NCI-H82 treated with DMSO at 0.1 percent for 48 hours (cell line): ENCODE results near the gene EPM2A.

ENCODE experiments used
- DNase-seq: peaks from one replicate; lab custom pipeline; 2025; ENCODE audit not compliant: unreplicated experiment; lab: John Stamatoyannopoulos, UW

EPM2A gene

DNA sequence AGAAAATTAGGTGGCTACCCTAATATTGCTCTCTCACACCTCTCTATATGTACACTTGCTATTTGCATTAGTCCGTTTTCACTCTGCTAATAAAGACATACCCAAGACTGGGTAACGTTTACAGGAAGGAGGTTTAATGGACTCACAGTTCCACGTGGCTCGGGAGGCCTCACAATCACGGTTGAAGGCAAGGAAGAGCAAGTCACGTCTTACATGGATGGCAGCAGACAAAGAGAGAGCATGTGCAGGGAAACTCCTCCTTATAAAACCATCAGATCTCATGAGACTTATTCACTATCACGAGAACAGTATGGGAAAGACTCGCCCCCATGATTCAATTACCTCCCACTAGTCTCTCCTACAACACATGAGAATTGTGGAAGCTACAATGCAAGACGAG lies 53.4 kb downstream of the EPM2A start:
- no peak for DNase-seq

GRCh38 chr6:145673504-145673903 lies 61.8 kb downstream of the EPM2A start:
- DNase-seq = no peak

GRCh38 chr6:145670311-145670710 lies 65.0 kb downstream of the EPM2A start:
- no peak for DNase-seq

DNA sequence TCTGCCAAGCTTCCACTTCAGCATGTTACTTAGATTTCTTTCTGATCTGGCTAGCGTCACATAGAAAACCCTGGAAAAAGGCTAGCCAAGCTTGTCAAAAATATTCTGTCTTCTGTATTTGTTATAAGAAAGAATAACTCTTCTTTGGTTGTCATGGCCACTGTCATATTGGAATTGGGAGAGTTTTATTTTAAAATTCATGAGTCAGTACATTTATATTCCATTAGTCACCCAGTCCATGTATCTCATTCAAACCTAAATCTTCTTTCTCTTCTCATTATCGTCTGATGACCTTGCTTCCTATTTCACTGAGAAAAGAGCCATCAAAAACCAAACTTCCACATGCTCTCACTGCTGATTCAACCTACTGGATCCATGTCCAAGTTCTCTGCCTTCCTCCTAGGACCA lies 65.7 kb downstream of the EPM2A start:
- DNase-seq = no peak

DNA sequence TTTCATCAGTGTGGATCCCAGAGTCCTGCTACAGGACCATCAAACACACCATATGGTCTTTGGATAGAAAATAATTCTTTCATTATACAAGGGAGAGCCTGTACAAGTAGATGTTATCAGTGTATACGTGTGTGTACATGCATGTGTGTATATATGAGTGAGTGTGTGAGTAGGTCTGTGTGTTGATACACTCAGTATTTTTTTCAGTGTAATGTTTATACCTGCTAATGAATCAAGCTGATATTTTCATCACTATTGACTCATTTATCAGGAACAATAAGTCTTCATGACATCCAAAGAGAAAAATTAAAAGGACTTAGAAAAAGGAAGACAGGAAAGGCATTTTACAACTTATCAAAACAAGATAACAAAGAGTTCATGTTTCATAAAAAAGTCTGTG lies 66.5 kb downstream of the EPM2A start:
- no peak for DNase-seq

GRCh38 chr6:145660676-145661075 lies 74.6 kb downstream of the EPM2A start:
- DNase-seq = no peak

- DNase-seq = no peak
Observed at GRCh38 chr6:145656128-145656527, 79.2 kb downstream of the EPM2A start.

DNA sequence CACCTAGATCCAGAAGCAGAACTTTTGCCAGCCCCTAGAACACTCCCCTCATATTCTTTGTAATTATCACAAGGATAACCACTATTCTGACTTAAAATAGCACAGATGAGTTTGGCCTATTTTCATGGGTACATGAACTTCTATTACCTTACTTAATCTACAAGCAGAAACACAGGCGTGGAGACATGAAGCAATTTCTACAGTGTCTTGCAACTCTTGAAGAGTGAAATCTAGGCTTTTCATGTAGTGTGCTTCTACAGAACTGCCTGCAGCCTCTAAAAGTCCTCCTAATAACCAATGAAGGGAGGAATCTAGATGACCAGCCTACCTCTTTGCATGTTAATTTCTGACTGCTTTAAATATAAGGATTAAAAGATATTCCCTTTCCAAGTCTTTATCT lies 82.7 kb downstream of the EPM2A start:
- DNase-seq = no peak

DNA sequence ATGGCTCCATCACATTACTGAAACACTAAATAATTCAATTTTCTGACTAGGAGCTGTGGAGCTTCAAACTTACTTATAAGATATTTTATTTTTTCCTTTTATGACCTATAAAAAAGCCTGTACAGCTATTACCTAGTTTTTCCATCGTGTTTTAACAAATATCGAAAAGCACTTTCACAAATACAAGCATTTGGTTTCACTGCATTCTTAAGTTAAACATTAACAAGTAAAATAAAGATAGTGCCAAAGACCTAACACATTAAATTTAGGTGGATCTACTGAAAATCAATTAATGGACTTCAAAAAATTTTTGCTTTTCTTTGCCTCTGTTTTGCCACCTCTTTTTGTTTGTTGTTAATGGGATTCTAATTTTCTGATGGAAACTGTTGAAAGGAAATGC lies 83.3 kb downstream of the EPM2A start:
- DNase-seq = no peak

DNA sequence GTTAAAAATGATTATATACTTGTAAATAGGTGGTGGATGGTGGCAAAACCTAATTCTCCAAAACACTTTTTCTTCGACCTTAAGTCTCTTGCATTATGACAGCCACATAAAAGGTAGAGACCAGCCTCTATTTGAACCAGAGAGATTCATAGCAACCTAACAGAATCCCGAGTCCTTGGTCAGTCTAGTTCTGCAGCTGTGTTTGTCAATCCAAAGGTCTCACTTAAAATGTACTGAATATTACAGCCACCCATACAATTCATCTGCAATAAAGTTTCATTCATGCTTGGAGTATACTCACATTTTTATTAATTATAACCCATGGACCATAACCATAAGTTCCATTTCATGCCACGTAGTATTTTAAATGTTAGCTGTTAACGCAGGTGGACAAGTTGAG lies 87.2 kb downstream of the EPM2A start:
- DNase-seq = no peak

DNA sequence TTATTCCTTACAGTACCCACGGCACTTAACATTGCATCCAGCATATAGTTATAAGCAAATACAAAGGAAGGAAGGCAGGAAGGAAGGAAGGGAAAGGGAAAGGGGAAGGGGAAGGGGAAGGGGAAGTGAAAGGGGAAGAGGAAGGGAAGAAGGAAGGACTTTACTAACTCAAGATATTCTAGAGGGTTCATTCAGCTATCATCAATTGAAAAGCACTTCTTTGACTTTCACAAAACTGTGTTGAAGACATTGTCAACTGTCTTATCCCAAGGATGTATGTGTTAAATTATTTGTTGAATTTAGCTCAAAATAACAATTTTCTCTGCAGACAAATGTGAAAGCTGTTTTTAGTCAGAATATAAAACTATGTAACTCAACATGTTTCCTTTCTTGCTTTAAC lies 87.7 kb downstream of the EPM2A start:
- DNase-seq = no peak

DNA sequence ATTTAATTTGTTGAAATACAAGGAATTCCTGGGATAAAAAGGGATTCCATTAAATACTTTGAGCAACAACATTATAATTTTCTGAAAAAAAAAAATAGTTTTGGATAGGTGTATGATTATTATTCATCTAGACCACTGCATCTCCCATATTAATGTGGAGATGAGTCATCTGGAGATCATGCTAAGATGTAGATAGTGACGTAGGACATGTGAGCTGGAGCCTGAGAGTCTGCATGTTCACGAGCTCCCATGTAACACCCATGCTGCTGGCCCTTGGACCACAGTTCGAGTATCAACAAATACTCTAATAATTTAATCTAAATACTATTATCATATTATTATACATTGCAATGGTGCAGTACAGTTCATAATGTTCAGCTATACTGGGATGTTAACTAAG lies 91.6 kb downstream of the EPM2A start:
- no peak for DNase-seq

DNA sequence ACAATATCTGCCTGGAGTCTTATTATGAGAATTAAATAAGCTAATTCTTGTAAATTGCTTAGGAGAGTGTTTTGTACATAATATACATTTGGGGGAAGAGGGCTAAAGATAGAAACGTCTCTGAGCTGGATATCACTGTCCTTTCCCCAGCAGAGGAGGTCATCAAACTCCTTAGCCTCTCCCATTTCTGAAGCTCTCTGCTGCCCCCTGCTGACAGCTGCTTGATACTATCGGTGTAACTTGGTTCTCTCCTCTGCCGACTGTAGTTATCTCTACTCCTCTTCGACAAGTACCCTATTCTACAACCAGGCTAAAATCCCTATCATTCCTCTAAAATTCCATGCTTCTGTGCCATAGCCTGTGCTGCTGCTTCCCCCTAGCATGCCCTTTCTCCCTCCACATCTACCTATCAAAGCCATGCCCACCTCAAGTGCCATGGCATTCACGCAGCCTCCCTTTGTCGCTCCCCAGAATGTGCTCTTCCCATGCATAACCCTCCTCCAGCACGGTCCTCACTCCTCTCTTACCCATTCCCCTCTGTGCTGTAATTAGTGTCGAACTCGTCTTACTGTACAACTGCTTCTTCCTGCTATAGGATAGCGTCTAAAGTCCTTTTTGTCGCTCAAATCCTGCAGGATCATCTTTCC lies 101.2 kb downstream of the EPM2A start:
- peak; percentile 68 for DNase-seq

- DNase-seq = no peak
Observed at GRCh38 chr6:145632971-145633370, 102.3 kb downstream of the EPM2A start.

- no peak for DNase-seq
Observed at GRCh38 chr6:145631374-145631773, 103.9 kb downstream of the EPM2A start.

DNA sequence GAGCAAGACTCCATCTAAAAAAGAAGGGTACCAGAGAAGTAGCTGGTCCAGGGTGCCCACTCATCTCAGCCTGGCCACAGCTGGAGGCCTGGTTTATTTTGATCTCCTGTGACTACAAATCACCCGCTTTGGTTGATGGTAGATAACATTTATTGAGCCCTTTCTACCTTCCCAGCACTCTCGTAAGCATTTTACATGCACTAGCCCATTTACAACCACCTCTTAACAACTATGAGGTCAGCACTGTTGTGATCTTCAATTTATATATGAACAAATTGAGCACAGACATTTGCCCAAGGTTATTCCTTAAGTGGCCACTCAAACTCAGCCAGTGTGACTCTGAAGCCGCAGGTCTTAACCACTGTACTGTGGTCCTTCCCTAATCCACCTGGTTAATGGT lies 104.7 kb downstream of the EPM2A start:
- DNase-seq = no peak

DNA sequence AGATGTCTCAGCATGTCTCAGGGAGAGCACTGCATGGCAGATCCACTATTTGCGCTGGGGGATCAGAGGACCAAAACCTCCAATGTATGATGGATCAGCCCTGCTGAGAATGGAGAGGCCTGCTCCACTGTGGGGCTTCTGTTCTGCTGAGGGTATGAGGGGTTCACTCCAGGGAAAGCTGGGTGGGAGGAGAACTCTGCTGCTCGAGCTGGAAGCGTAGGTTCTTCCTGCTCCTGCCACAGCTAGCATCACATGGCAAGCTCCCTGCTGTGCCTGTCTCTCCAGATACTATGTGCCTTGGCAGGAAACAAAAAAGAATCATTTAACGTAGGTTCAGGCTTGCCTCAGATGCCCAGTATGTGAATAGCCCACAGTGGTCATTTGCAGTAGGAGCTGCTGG lies 105.8 kb downstream of the EPM2A start:
- DNase-seq = no peak

DNA sequence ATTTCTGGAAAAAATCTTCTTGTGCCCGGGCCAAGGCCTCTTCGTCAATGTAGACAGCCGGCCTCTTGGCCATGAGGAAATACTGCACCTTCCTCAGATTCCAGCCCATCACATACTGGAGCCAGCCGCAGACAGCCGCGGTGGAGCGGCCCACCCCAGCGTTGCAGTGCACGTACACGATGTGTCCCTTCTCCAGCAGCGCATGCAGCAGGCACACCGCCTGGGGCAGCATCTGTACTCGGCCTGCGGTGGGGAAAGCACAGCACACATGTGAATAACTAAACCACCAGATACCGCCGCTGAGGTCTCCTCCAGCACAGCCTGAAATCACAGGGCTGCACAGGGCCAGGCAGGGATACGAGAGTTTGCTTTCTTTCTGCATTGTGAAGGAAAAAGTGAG lies 107.9 kb downstream of the EPM2A start:
- DNase-seq = no peak

DNA sequence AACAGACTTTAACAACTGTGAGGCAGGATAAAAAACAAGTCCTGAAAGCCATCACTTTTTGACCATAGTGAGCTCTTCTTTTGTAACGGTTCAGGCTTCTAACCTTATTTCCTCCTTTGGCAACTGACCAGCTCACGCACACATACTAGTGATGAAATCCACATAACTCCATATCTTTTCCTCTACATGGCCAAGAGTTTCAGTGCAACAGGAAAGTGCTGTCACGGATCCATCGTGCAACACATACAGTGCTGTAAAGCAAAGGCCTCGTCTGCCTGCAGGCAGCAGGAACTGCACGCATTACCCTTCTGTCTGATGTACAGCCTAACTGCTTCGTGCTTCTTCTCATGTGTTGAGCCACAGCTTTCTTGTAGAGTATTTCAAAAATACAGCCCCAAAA lies 108.5 kb downstream of the EPM2A start:
- no peak for DNase-seq

DNA sequence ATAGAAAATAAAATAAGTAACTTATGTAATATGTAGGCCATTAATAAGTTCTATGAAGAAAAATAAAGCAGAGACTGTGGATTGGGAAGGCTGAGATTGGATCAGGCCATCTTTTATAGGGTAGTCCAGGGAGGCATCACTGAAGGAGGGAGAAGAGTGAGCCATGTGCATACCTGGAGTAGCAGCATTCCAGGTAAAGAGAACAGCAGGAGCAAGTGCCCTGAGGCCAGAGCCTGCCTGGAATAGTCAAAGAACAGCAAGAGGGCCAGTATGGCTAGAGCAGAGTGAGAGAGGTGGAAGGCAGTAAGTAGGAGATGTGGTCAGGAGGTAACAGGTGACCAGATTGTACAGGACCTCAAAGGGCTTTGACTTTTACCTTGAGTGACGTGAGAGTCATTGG lies 112.1 kb downstream of the EPM2A start:
- DNase-seq = no peak

DNA sequence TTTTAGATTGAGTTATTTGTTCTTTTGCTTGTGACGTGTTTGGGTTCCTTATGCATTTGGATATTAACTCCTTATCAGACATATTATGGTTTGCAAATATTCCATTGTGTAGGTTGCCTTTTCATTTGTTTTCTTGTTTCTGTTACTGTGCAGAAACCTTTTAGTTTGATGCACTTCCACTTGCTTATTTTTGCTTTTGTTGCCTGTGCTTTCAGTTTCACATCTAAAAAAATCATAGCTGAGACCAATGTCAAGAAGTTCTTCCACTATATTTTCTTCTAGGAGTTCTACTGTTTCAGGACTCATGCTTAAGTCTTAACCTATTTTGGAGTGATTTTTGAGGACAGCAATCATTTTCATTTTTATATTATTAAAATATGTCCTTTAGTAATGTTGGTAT lies 113.5 kb downstream of the EPM2A start:
- no peak for DNase-seq

- no peak for DNase-seq
Observed at GRCh38 chr6:145620088-145620487, 115.2 kb downstream of the EPM2A start.

- DNase-seq = no peak
Observed at GRCh38 chr6:145609521-145609920, 125.8 kb downstream of the EPM2A start.

- no peak for DNase-seq
Observed at GRCh38 chr6:145608850-145609249, 126.5 kb downstream of the EPM2A start.
